Pericardium fibroblast (primary cell): Measurements from ENCODE around the gene DBNL. TPM values are rescaled to one million over a fixed set of nuclear protein-coding genes. Genes with fewer than 3 reads are reported as not detected.

Experiments
- total RNA-seq: library from RNA; depleted of rRNA; stranded (reverse); fragments of >200 nt; gene quantifications from 2 replicates; pipeline ENCODE4 v1.2.3, GENCODE V29; 2015

Gene DBNL
- total RNA-seq, result 49.1 and 125 TPM in 2 replicates

GRCh38 chr7:44044315-44045225, at the start of gene DBNL:
DBNL (plus strand) TSS chr7:44044702; CDS start chr7:44044738, 36 bp downstream.

GRCh38 chr7:43997532-43997931, 47.0 kb upstream of the DBNL start, which contains the start of gene SPDYE1:
SPDYE1 (plus strand) TSS chr7:43997897; CDS start chr7:43999950, 2,053 bp downstream.

GRCh38 chr7:44065431-44066110, 21.1 kb downstream of the DBNL start, which contains the start of gene PGAM2:
PGAM2 (minus strand) TSS chr7:44065567; CDS start chr7:44065529, 38 bp downstream.

GRCh38 chr7:44103923-44104859, 59.7 kb downstream of the DBNL start, which contains the start of gene AEBP1:
AEBP1 (plus strand) TSS chr7:44104345; CDS start chr7:44104666, 321 bp downstream.

Other genes starting within 250 kb of the DBNL start
- gene MRPS24, start 175.2 kb upstream of the DBNL start, total RNA-seq, result 119 and 149 TPM in 2 replicates
- gene URGCP, start 138.1 kb upstream of the DBNL start, total RNA-seq, result 17.5 and 22.8 TPM in 2 replicates
- 17.1 and 29.9 TPM in 2 replicates for gene UBE2D4, start 118.3 kb upstream of the DBNL start, total RNA-seq
- not detected in 2 replicates for gene SPDYE1, start 46.8 kb upstream of the DBNL start, total RNA-seq
- 0.26 and 0.47 TPM in 2 replicates for gene PGAM2, start 20.9 kb downstream of the DBNL start, total RNA-seq
- 16.3 and 16.6 TPM in 2 replicates for gene POLM, start 37.8 kb downstream of the DBNL start, total RNA-seq
- 74.7 and 104 TPM in 2 replicates for gene AEBP1, start 59.6 kb downstream of the DBNL start, total RNA-seq
- gene POLD2, start 78.8 kb downstream of the DBNL start, total RNA-seq, result 71.2 and 101 TPM in 2 replicates
- gene MYL7, start 96.6 kb downstream of the DBNL start, total RNA-seq, result 4.0 TPM in 1 of 2 replicates, not detected in the other
- 0.17 and 1.9 TPM in 2 replicates for gene GCK, start 144.7 kb downstream of the DBNL start, total RNA-seq
- 71.0 and 117 TPM in 2 replicates for gene YKT6, start 156.3 kb downstream of the DBNL start, total RNA-seq